ENCODE measurements around the gene CRADD. TPM values are rescaled to one million over a fixed set of nuclear protein-coding genes. Genes with fewer than 3 reads are reported as not detected.

Gene CRADD
- total RNA-seq, 1 donor from 2014 or later = 19.1 TPM

DNA sequence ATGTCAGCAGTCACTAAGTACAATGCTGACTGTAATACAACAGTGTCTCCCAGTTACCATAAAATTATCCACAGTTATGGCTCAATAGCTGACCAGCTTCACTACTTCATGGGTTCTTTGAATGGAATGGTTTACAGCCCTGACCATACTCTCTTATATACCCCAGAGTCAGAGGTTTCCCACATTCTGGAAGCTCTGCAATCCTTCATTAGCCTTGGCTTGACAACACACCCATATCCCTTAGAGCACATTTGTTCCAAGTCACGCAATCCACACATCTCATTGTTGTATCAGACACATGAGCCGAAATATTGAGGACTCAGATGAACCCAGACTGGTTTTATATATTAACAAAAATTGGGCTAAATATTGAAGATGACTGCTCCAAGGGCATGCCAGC, 261.8 kb downstream of the CRADD start:
- no peak overlapping the region for H3K4me3 ChIP-seq (ENCODE audit: low read depth, low read length)
- no peak for DNase-seq (ENCODE audit: low read depth)
- TF ChIP-seq, protein P1, sequence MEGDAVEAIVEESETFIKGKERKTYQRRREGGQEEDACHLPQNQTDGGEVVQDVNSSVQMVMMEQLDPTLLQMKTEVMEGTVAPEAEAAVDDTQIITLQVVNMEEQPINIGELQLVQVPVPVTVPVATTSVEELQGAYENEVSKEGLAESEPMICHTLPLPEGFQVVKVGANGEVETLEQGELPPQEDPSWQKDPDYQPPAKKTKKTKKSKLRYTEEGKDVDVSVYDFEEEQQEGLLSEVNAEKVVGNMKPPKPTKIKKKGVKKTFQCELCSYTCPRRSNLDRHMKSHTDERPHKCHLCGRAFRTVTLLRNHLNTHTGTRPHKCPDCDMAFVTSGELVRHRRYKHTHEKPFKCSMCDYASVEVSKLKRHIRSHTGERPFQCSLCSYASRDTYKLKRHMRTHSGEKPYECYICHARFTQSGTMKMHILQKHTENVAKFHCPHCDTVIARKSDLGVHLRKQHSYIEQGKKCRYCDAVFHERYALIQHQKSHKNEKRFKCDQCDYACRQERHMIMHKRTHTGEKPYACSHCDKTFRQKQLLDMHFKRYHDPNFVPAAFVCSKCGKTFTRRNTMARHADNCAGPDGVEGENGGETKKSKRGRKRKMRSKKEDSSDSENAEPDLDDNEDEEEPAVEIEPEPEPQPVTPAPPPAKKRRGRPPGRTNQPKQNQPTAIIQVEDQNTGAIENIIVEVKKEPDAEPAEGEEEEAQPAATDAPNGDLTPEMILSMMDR (IDR thresholded peaks at IDR 0.05; ENCODE audit: insufficient read depth, low read length, poor library complexity, severe bottlenecking) = no peak
- no peaks in the 10 kb centered on the region for H3K36me3 ChIP-seq (ENCODE audit: control insufficient read depth, insufficient read depth, low read length)
- no peaks in the 10 kb centered on the region for H3K27me3 ChIP-seq (ENCODE audit: control insufficient read depth, insufficient read depth, low read length)

DNA sequence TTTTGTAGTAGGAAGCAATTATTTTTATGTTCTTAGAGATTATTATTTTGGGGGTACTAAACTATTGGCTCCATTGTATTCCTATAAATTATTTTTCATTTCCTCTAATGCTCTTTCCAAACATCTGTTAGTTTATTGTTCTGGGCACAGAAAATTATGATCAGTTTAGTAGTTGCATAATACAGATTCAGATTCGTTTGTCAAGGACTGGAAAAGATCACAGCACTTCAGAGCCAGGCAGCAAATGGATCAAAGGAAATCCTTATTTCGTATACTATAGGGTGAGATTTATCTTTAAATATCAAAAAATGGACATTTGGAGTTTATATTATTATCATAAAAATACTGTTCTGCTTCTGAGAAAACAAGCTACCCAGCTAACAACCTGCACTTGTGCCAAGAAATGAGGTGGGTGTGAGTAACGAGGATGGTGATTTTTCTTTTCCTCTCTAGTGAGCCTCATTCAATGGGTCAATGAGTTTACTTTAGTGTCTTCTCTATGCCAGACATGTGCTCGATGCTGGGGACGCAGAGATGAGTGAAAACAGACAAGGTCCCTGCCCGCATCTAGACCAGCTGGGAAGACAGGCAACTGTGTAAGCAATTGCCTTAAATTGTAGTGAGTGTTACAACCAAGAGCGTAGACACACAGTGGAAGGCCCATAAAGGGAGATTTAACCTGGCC, 262.6 kb downstream of the CRADD start:
- Histone ChIP-seq H3K4me3 (ENCODE audit: low read depth, low read length) (no peak overlapping the region), H3K27me3 (ENCODE audit: control insufficient read depth, insufficient read depth, low read length) (no peaks in the 10 kb centered on the region), H3K36me3 (ENCODE audit: control insufficient read depth, insufficient read depth, low read length) (no peaks in the 10 kb centered on the region)
- TF ChIP-seq, protein P1 (IDR thresholded peaks at IDR 0.05; ENCODE audit: insufficient read depth, low read length, poor library complexity, severe bottlenecking) = no peak
- DNase-seq (ENCODE audit: low read depth) = no peak

DNA sequence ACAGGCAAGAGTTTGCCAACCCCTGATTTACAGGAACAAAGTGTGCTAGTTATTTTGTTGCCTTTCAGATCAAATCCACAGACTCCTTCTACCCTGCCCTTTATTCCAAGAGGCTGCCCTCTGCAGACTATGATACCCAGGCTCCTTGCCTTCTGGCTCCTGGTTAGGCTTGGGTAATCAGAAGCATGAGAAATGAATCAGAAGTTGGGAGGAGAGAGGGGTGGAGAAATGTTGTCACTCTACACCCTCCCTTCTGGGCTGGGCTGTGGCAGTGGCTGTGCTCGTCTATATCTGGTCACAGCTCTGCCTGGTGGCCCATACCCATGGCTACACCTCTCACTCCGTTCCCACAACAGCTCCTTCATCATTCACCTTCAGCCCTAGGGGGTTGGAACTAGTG, 266.6 kb downstream of the CRADD start:
- TF ChIP-seq, protein P1 (IDR thresholded peaks at IDR 0.05; ENCODE audit: insufficient read depth, low read length, poor library complexity, severe bottlenecking) = no peak
- H3K4me3 ChIP-seq (ENCODE audit: low read depth, low read length) = no peak overlapping the region
- no peaks in the 10 kb centered on the region for H3K27me3 ChIP-seq (ENCODE audit: control insufficient read depth, insufficient read depth, low read length)
- no peaks in the 10 kb centered on the region for H3K36me3 ChIP-seq (ENCODE audit: control insufficient read depth, insufficient read depth, low read length)
- DNase-seq (ENCODE audit: low read depth) = peak; percentile 10

DNA sequence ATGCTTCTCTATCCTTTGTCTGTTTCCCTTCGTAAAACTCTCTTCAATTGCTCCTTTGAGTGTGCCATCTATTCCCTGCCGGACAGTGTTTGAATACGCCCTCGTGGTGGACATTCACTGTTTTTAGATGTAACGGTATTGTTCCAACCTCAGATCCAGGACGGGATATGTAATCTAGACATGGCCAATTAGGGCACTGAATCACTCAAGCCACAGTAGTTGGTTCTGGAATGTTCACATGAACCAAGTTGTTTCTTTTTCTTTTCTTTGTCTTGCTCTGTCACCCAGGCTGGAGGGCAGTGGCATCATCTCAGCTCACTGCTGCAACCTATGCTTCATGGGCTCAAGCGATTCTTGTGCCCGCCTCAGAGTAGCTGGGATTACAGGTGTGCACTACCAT, 267.0 kb downstream of the CRADD start:
- Histone ChIP-seq H3K27me3 (ENCODE audit: control insufficient read depth, insufficient read depth, low read length) (no peaks in the 10 kb centered on the region), H3K36me3 (ENCODE audit: control insufficient read depth, insufficient read depth, low read length) (no peaks in the 10 kb centered on the region), H3K4me3 (ENCODE audit: low read depth, low read length) (no peak overlapping the region)
- DNase-seq (ENCODE audit: low read depth) = no peak
- TF ChIP-seq, protein P1 (IDR thresholded peaks at IDR 0.05; ENCODE audit: insufficient read depth, low read length, poor library complexity, severe bottlenecking) = no peak

Other genes with a start within 250 kb of the CRADD start
- 59.6 and 68.7 TPM in 2 replicates for gene UBE2N, start 235.4 kb upstream of the CRADD start, total RNA-seq
- 74.3 and 95.1 TPM in 2 replicates for gene MRPL42, start 209.9 kb upstream of the CRADD start, total RNA-seq
- 30.9 and 33.8 TPM in 2 replicates for gene SOCS2, start 104.7 kb upstream of the CRADD start, total RNA-seq

Data from kidney epithelial cell (primary cell).